MM.1S (cell line): ENCODE data around the gene TMTC3.

ENCODE experiments used
- DNase-seq: peaks from one replicate; pipeline ENCODE4 v3.0.0-alpha.2; 2015
- H2AFZ ChIP-seq: fragments of 300-600 bp; sonication (generic); 2 replicates; pipeline ENCODE4 v1.6.0; 2016; ENCODE audit warnings: antibody characterized with exemption, low read length
- H3F3A ChIP-seq: fragments of 300-600 bp; sonication (generic); 2 replicates; pipeline ENCODE4 v1.6.1; 2016; ENCODE audit warnings: mild to moderate bottlenecking, antibody characterized with exemption, low read length, moderate library complexity, mixed read lengths; ENCODE audit not compliant: insufficient read depth
- H3K27ac ChIP-seq: fragments of 300-600 bp; sonication (generic); 2 replicates; pipeline ENCODE4 v1.5.1; 2016; ENCODE audit warnings: mild to moderate bottlenecking, low read length
- H3K27me3 ChIP-seq: fragments of 300-600 bp; sonication (generic); replicated peaks from 2 replicates; pipeline ENCODE4 v1.6.0; 2016; ENCODE audit warnings: low read length; ENCODE audit not compliant: insufficient read depth
- H3K36me3 ChIP-seq: fragments of 300-600 bp; sonication (generic); replicated peaks from 2 replicates; pipeline ENCODE4 v1.6.1; 2016; ENCODE audit warnings: mild to moderate bottlenecking, low read length, mixed read lengths; ENCODE audit not compliant: insufficient read depth
- H3K4me1 ChIP-seq: fragments of 300-600 bp; sonication (generic); 2 replicates; pipeline ENCODE4 v1.6.1; 2016; ENCODE audit warnings: low read length, mixed read lengths
- H3K4me2 ChIP-seq: fragments of 300-600 bp; sonication (generic); 2 replicates; pipeline ENCODE4 v1.6.0; 2016; ENCODE audit warnings: low read depth, low read length
- H3K4me3 ChIP-seq: fragments of 300-600 bp; sonication (generic); 2 replicates; pipeline ENCODE4 v1.5.1; 2016; ENCODE audit warnings: low read length, mixed read lengths
- H3K79me2 ChIP-seq: fragments of 300-600 bp; sonication (generic); 2 replicates; pipeline ENCODE4 v1.6.1; 2016; ENCODE audit warnings: mixed run types, low read length, mixed read lengths
- H3K9ac ChIP-seq: fragments of 300-600 bp; sonication (generic); 2 replicates; pipeline ENCODE4 v1.6.1; 2016; ENCODE audit warnings: low read length, mixed read lengths
- H3K9me2 ChIP-seq: fragments of 300-600 bp; sonication (generic); replicated peaks from 2 replicates; pipeline ENCODE4 v1.6.1; 2016; ENCODE audit warnings: mild to moderate bottlenecking, low read length, mixed read lengths; ENCODE audit not compliant: insufficient read depth
- H3K9me3 ChIP-seq: fragments of 300-600 bp; sonication (generic); replicated peaks from 2 replicates; pipeline ENCODE4 v1.6.1; 2016; ENCODE audit warnings: mild to moderate bottlenecking, low read length, mixed read lengths; ENCODE audit not compliant: insufficient read depth
- H4K20me1 ChIP-seq: fragments of 300-600 bp; sonication (generic); 2 replicates; pipeline ENCODE4 v1.6.1; 2016; ENCODE audit warnings: mild to moderate bottlenecking, low read length, moderate library complexity, mixed read lengths; ENCODE audit not compliant: insufficient read depth
- CTCF ChIP-seq: fragments of 300-600 bp; sonication (generic); IDR thresholded peaks from 2 replicates; pipeline ENCODE4 v1.5.1; 2016; ENCODE audit warnings: antibody characterized with exemption, low read length, mixed read lengths
- EZH2 ChIP-seq: fragments of 300-600 bp; sonication (generic); optimal IDR thresholded peaks from 2 replicates; pipeline ENCODE3; 2017; ENCODE audit warnings: low read depth, mild to moderate bottlenecking, antibody characterized with exemption, low read length, mixed read lengths
- EZH2phosphoT487 ChIP-seq: fragments of 300-600 bp; sonication (generic); IDR thresholded peaks from 2 replicates; pipeline ENCODE4 v1.6.1; 2018; ENCODE audit warnings: antibody characterized with exemption, low read length

TMTC3 gene

DNA sequence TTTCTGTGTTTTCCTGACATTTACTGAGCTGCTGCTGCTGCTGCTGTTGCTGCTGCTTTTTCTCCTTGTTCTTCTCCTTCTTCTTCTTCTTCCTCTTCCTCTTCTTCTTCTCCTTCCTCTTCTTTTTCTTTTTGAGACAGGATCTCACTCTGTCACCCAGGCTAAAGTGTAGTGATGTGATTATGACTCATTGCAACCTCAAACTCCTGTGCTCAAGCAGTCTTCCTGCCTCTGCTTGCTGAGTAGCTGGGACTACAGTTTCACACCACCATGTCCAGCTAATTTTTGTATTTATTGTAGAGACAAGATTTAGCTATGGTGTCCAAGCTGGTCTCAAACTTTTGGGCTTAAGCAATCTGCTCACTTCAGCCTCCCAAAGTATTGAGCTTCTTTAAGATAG lies 95.8 kb downstream of the TMTC3 start:
- no peak overlapping the region for H2AFZ ChIP-seq
- DNase-seq: no peak
- no peaks in the 10 kb centered on the region for H3K36me3 ChIP-seq
- H3K4me1 ChIP-seq: no peaks in the 10 kb centered on the region
- H4K20me1 ChIP-seq: no peaks in the 10 kb centered on the region
- no peaks in the 10 kb centered on the region for H3K27me3 ChIP-seq
- no peak overlapping the region for H3K27ac ChIP-seq
- no peaks in the 10 kb centered on the region for H3K79me2 ChIP-seq
- H3K4me3 ChIP-seq: no peak overlapping the region
- H3K9ac ChIP-seq: no peak overlapping the region
- H3K4me2 ChIP-seq: no peak overlapping the region
- no peaks in the 10 kb centered on the region for H3K9me2 ChIP-seq
- TF ChIP-seq EZH2phosphoT487 (no peak), CTCF (no peak), EZH2 (no peak)
- no peaks in the 10 kb centered on the region for H3F3A ChIP-seq
- no peaks in the 10 kb centered on the region for H3K9me3 ChIP-seq

DNA sequence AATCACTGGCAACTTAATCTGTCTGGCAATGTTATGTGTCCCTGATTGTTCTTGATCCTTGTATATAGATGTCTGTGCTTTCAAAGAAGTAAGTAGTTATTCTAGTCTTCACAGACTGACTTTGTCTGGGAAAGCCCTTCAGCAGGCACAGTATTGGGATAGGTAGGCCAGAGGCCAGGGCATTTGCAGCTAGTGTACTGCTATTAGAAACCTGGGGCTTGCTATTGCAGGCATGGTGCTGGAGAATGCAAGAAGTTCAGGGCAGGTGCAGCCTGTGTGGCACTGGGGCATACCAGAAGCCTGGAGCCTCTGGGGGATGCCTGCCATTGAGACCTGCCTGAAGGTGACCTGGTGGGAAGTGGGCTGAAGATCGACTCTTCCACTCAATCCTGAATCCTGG lies 96.3 kb downstream of the TMTC3 start:
- Histone ChIP-seq H3K9me2 (no peaks in the 10 kb centered on the region), H3K36me3 (no peaks in the 10 kb centered on the region), H3K79me2 (no peaks in the 10 kb centered on the region), H4K20me1 (no peaks in the 10 kb centered on the region), H3K27ac (no peak overlapping the region), H3K4me1 (no peaks in the 10 kb centered on the region), H3K9ac (no peak overlapping the region), H3F3A (no peaks in the 10 kb centered on the region), H3K27me3 (no peaks in the 10 kb centered on the region), H3K4me3 (no peak overlapping the region), H3K9me3 (no peaks in the 10 kb centered on the region), H3K4me2 (no peak overlapping the region), H2AFZ (no peak overlapping the region)
- no peak for DNase-seq
- TF ChIP-seq CTCF: no peak
- TF ChIP-seq EZH2phosphoT487: no peak
- no peak for TF ChIP-seq EZH2

GRCh38 chr12:88241862-88242570 lies 99.9 kb downstream of the TMTC3 start:
- Histone ChIP-seq H3K4me2 (no peak overlapping the region), H3K79me2 (no peaks in the 10 kb centered on the region), H3K36me3 (no peaks in the 10 kb centered on the region), H3K27ac (no peak overlapping the region), H3F3A (no peaks in the 10 kb centered on the region), H3K4me3 (no peak overlapping the region), H3K9me2 (no peaks in the 10 kb centered on the region), H3K4me1 (no peaks in the 10 kb centered on the region), H2AFZ (no peak overlapping the region), H3K9me3 (no peaks in the 10 kb centered on the region), H4K20me1 (no peaks in the 10 kb centered on the region), H3K27me3 (no peaks in the 10 kb centered on the region), H3K9ac (no peak overlapping the region)
- no peak for DNase-seq
- TF ChIP-seq CTCF (no peak), EZH2phosphoT487 (no peak), EZH2 (no peak)
